ENCODE measurements around the gene IVD.

DNA sequence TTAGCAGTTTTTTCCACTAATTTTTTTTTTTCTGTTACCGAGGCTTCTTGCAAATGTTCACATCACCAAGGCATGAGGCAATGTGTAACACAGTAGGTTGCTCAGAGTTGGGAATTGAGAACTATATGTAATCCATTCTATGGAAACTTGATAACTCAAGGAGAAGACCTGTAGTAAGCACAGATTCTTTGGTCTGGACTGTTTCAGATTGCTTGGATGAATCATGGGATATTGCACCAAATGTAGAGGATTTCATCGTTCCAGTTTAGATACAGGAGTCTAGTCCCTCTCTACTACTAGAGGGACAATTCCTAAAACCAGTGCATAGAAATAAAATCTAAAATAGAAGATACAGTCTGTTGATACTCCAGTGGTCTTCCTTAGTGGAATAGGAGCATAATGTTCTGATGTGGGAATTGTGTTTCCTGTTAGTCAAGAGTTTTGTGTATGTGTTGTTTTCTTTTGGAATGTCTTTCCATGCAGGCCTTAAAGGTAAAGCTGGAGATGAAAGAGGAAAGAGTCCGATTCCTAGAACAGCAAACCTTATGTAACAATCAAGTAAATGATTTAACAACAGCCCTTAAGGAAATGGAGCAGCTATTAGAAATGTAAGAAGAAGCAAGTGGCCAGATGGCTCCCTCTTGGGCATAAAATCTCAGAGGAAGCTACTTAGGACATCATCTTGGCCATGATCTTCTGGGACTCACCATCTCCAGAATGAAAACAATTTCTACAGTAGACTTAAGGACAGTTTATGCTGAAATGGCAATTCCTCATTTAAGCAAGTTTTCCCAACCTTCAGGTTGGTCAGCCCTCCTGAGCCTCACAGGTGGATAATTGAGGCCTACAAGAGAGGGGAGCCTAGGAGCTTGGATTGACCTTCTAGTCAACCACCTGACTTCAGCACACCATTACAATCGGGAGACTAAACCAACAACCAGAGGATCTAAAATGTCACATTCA, 12.3 kb upstream of the IVD start:
- TF ChIP-seq, protein P1, sequence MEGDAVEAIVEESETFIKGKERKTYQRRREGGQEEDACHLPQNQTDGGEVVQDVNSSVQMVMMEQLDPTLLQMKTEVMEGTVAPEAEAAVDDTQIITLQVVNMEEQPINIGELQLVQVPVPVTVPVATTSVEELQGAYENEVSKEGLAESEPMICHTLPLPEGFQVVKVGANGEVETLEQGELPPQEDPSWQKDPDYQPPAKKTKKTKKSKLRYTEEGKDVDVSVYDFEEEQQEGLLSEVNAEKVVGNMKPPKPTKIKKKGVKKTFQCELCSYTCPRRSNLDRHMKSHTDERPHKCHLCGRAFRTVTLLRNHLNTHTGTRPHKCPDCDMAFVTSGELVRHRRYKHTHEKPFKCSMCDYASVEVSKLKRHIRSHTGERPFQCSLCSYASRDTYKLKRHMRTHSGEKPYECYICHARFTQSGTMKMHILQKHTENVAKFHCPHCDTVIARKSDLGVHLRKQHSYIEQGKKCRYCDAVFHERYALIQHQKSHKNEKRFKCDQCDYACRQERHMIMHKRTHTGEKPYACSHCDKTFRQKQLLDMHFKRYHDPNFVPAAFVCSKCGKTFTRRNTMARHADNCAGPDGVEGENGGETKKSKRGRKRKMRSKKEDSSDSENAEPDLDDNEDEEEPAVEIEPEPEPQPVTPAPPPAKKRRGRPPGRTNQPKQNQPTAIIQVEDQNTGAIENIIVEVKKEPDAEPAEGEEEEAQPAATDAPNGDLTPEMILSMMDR (conservative IDR thresholded peaks at IDR 0.05), result no peak
- no peak for TF ChIP-seq ZFX (IDR thresholded peaks at IDR 0.05)
